Endothelial cell of umbilical vein (primary cell): ENCODE results near the gene FMN1. TPM values are rescaled to one million over a fixed set of nuclear protein-coding genes. Genes with fewer than 3 reads are reported as not detected.

Experiments
- BruUV-seq: library from RNA; stranded (reverse); fragments of 400-500 nt; replicated peaks from 2 replicates; lab custom pipeline; 2021; lab: Mats Ljungman, UMichigan
- CTCF ChIA-PET: fragments of 300-600, 350-600 bp; sonication (Branson Sonifier 250); formaldehyde crosslinking; loops from one replicate; lab custom pipeline; 2021; ENCODE audit warnings: antibody characterized with exemption, inconsistent platforms; lab: Charles Lee
- POLR2A ChIA-PET: fragments of 300-600, 350-600 bp; sonication (Branson Sonifier 250); formaldehyde crosslinking; loops from one replicate; lab custom pipeline; 2021; ENCODE audit warnings: antibody characterized with exemption, inconsistent platforms; lab: Charles Lee
- DNase-seq: peaks from one replicate; pipeline ENCODE4 v3.0.0-alpha.2; 2011; ENCODE audit warnings: low read depth, low spot score
- FAIRE-seq: peaks from 2 replicates; lab custom pipeline; 2011; peaks lifted over from hg19 to GRCh38; lab: Jason Lieb, UNC
- H2AFZ ChIP-seq: 2 replicates; pipeline ENCODE4 v1.6.0; 2012; ENCODE audit warnings: low read depth, low read length, control low read depth, inconsistent platforms
- H3K27ac ChIP-seq: 2 replicates; pipeline ENCODE4 v1.5.1; 2011; ENCODE audit warnings: low read depth, mild to moderate bottlenecking, control low read depth, low read length, moderate library complexity; ENCODE audit not compliant: insufficient read depth
- H3K27me3 ChIP-seq, 2 experiments: 2 replicates each; pipeline versions ENCODE4 v1.6.0 to v1.6.1; 2011; ENCODE audit warnings: low read length in 2 of 2, mixed read lengths in 1 of 2; ENCODE audit not compliant: control insufficient read depth in 2 of 2, insufficient read depth in 2 of 2
- H3K36me3 ChIP-seq, 2 experiments: 2 replicates in 1 of 2; 3 replicates in 1 of 2; pipeline ENCODE4 v1.5.1; 2011; ENCODE audit warnings: low read length in 2 of 2, mild to moderate bottlenecking in 1 of 2, moderate library complexity in 1 of 2; ENCODE audit not compliant: control insufficient read depth in 2 of 2, insufficient read depth in 2 of 2; ENCODE audit errors: extremely low read depth in 1 of 2
- H3K4me1 ChIP-seq: 3 replicates; pipeline ENCODE4 v1.5.1; 2011; ENCODE audit warnings: mild to moderate bottlenecking, low read length; ENCODE audit not compliant: control insufficient read depth, insufficient read depth; ENCODE audit errors: extremely low read depth
- H3K4me2 ChIP-seq: 2 replicates; pipeline ENCODE4 v1.6.1; 2011; ENCODE audit warnings: low read length, control low read depth, mixed read lengths; ENCODE audit not compliant: insufficient read depth
- H3K4me3 ChIP-seq, 3 experiments: fragments of 200-600 bp in 1 of 3; sonication (generic), shearing (Covaris generic) in 1 of 3; replicated peaks in 1 of 3; 2 replicates each; pipeline ENCODE4 v1.5.1; 2011 to 2016; ENCODE audit warnings: control low read depth in 3 of 3, low read length in 3 of 3, mild to moderate bottlenecking in 2 of 3, inconsistent platforms in 1 of 3, low read depth in 1 of 3, moderate library complexity in 1 of 3; ENCODE audit not compliant: insufficient read depth in 1 of 3
- H3K79me2 ChIP-seq: 2 replicates; pipeline ENCODE4 v1.6.0; 2012; ENCODE audit warnings: low read length, inconsistent platforms; ENCODE audit not compliant: control insufficient read depth, insufficient read depth
- H3K9ac ChIP-seq: replicated peaks from 2 replicates; pipeline ENCODE3; 2011; ENCODE audit warnings: low read length, control low read depth; ENCODE audit not compliant: insufficient read depth; ENCODE audit errors: extremely low read depth
- H3K9me1 ChIP-seq: replicated peaks from 3 replicates; pipeline ENCODE4 v1.6.0; 2011; ENCODE audit warnings: mild to moderate bottlenecking, low read length; ENCODE audit not compliant: control insufficient read depth, insufficient read depth; ENCODE audit errors: extremely low read depth
- H3K9me3 ChIP-seq: replicated peaks from 2 replicates; pipeline ENCODE4 v1.5.1; 2012; ENCODE audit warnings: low read length, inconsistent platforms; ENCODE audit not compliant: control insufficient read depth, insufficient read depth
- H4K20me1 ChIP-seq: replicated peaks from 2 replicates; pipeline ENCODE3; 2011; ENCODE audit warnings: mild to moderate bottlenecking, low read length; ENCODE audit not compliant: control insufficient read depth, insufficient read depth; ENCODE audit errors: extremely low read depth
- CTCF ChIP-seq, 2 donors: IDR thresholded peaks; 1 replicate in 1 of 2; 2 replicates in 1 of 2; pipeline ENCODE4 v1.5.1; 2011; ENCODE audit warnings: low read length in 2 of 2, mild to moderate bottlenecking in 2 of 2, moderate library complexity in 2 of 2, control low read depth in 1 of 2, inconsistent platforms in 1 of 2, low read depth in 1 of 2; ENCODE audit not compliant: insufficient read depth in 1 of 2; ENCODE audit errors: extremely low read depth in 1 of 2
- EZH2 ChIP-seq: IDR thresholded peaks from 2 replicates; pipeline ENCODE4 v1.6.1; 2012; ENCODE audit warnings: borderline replicate concordance, low read depth, mild to moderate bottlenecking, moderate library complexity, low read length, inconsistent platforms; ENCODE audit not compliant: severe bottlenecking
- FOS ChIP-seq: IDR thresholded peaks from 2 replicates; pipeline ENCODE4 v1.6.1; 2011; ENCODE audit warnings: mild to moderate bottlenecking, low read length, moderate library complexity, borderline replicate concordance; ENCODE audit not compliant: insufficient read depth
- GATA2 ChIP-seq: IDR thresholded peaks from 2 replicates; pipeline ENCODE4 v1.7.0; 2011; ENCODE audit warnings: low read depth, mild to moderate bottlenecking, moderate library complexity, mixed read lengths, low read length; ENCODE audit not compliant: insufficient read length, insufficient read depth
- JUN ChIP-seq: IDR thresholded peaks from 2 replicates; pipeline ENCODE4 v1.6.1; 2011; ENCODE audit warnings: borderline replicate concordance, low read depth; ENCODE audit not compliant: insufficient read length, insufficient read depth
- MAX ChIP-seq: IDR thresholded peaks from 2 replicates; pipeline ENCODE4 v1.6.1; 2011; ENCODE audit not compliant: insufficient read depth, insufficient read length
- MYC ChIP-seq: IDR thresholded peaks from one replicate; pipeline ENCODE4 v1.6.1; 2011; ENCODE audit warnings: mild to moderate bottlenecking, low read depth, low read length
- POLR2A ChIP-seq: IDR thresholded peaks from 2 replicates; pipeline ENCODE4 v1.6.1; 2012; ENCODE audit warnings: low read depth, mild to moderate bottlenecking, control low read depth, low read length
- POLR2AphosphoS5 ChIP-seq: IDR thresholded peaks from 2 replicates; pipeline ENCODE4 v1.6.1; 2012; ENCODE audit warnings: low read depth, mild to moderate bottlenecking, control low read depth, low read length, moderate library complexity; ENCODE audit not compliant: insufficient read depth
- dilution Hi-C: fragments of 300-500 bp; cut with MboI; formaldehyde crosslinking; loops from one replicate; pipeline ENCODE4 v1.15.0; 2019; ENCODE audit warnings: low sequenced_read_pairs; ENCODE audit not compliant: extremely low pct_ligation_motif_present
- intact Hi-C: fragments of 100-400 bp; cut with micrococcal nuclease; formaldehyde crosslinking; loops from one replicate; pipeline ENCODE4 v1.10.0; 2022
- polyA plus RNA-seq, 4 experiments: library from polyadenylated mRNA; depleted of rRNA in 3 of 4; stranded (reverse) in 3 of 4; unstranded in 1 of 4; fragments of >200 nt; gene quantifications; 2 replicates each; pipeline versions ENCODE4 v1.2.1 to v1.2.3, GENCODE V29; 2011 to 2012; ENCODE audit warnings: missing spikeins in 1 of 4
- total RNA-seq: library from RNA; stranded (reverse); gene quantifications from 2 replicates; pipeline ENCODE4 v1.2.3, GENCODE V29; 2021

FMN1 gene
- total and polyA plus RNA-seq, 2 donors (not counting 3 experiments of a cell fraction or from before 2014, with no cell fraction given), result 0.01 to 0.29 TPM

- no peaks in the 10 kb centered on the region for H3K36me3 ChIP-seq
- dilution Hi-C loops, result no loop called here
- no TSS peak for BruUV-seq
- intact Hi-C loops, result no loop called here
- H3K9ac ChIP-seq, result no peak overlapping the region
- DNase-seq (no peak), FAIRE-seq (no peak)
- no peaks in the 10 kb centered on the region for H3K4me1 ChIP-seq
- CTCF ChIA-PET, result interaction anchor here (0.6 to 1.3 kb wide), 2 partner anchors 8 to 22 kb away, joined by 3 read pairs; no protein-coding TSS in a partner anchor
- H3K4me2 ChIP-seq, result no peak overlapping the region
- H3K27ac ChIP-seq, result no peak overlapping the region
- H4K20me1 ChIP-seq, result no peaks in the 10 kb centered on the region
- TF ChIP-seq POLR2A, result no peak
- TF ChIP-seq FOS, result no peak
- TF ChIP-seq CTCF (IDR thresholded peaks at IDR 0.05; ENCODE audit: extremely low read depth in 1 of 2, insufficient read depth in 1 of 2, low read depth in 1 of 2, low read length in 2 of 2), result no peak
- TF ChIP-seq POLR2AphosphoS5, result no peak
- TF ChIP-seq MAX, result no peak
- TF ChIP-seq JUN, result no peak
- no peak for TF ChIP-seq MYC
- no peak for TF ChIP-seq GATA2
- TF ChIP-seq EZH2, result no peak
- peaks cover 0 to 3% of the 10 kb centered on the region in 2 experiments for H3K27me3 ChIP-seq
- no peaks in the 10 kb centered on the region for H3K9me1 ChIP-seq
- H2AFZ ChIP-seq, result no peak overlapping the region
- H3K4me3 ChIP-seq, result no peak overlapping the region
- no peaks in the 10 kb centered on the region for H3K9me3 ChIP-seq
- no peaks in the 10 kb centered on the region for H3K79me2 ChIP-seq
- POLR2A ChIA-PET, result no interaction called here
Measured at GRCh38 chr15:33044598-33044997, 149.9 kb downstream of the FMN1 start.
